ENCODE measurements around the gene CGN.

DNA sequence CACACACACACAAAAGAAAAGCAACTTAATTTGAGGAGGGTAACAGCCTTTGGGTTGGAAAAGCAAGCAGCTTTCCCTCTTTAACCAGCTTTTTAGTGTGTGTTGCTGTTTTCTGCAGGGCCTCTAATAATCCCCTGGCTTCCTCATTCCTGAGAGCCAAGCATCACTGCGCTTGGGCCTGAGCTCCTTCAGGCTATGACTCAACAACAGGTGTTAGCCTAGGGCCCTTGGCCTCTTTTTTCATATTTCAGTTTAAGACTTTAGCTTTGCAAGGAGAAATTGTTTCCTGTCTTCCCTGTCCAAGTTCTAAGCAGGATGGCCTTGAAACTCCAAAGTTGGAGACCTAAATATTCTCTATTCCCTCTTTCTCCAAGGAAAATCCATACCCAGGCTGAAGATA is 74.4 kb downstream of the CGN start:
- TF ChIP-seq EP300 (IDR thresholded peaks at IDR 0.05) (no peak), POLR2AphosphoS5 (IDR thresholded peaks at IDR 0.05) (no peak), POLR2A (IDR thresholded peaks at IDR 0.05) (no peak)
- TF ChIP-seq, protein P1, sequence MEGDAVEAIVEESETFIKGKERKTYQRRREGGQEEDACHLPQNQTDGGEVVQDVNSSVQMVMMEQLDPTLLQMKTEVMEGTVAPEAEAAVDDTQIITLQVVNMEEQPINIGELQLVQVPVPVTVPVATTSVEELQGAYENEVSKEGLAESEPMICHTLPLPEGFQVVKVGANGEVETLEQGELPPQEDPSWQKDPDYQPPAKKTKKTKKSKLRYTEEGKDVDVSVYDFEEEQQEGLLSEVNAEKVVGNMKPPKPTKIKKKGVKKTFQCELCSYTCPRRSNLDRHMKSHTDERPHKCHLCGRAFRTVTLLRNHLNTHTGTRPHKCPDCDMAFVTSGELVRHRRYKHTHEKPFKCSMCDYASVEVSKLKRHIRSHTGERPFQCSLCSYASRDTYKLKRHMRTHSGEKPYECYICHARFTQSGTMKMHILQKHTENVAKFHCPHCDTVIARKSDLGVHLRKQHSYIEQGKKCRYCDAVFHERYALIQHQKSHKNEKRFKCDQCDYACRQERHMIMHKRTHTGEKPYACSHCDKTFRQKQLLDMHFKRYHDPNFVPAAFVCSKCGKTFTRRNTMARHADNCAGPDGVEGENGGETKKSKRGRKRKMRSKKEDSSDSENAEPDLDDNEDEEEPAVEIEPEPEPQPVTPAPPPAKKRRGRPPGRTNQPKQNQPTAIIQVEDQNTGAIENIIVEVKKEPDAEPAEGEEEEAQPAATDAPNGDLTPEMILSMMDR (IDR thresholded peaks at IDR 0.05) = no peak

Data from suprapubic skin (tissue), 4 donors.